Measurements from ENCODE around the gene CEBPB. TPM values are rescaled to one million over a fixed set of nuclear protein-coding genes. Genes with fewer than 3 reads are reported as not detected.

The CEBPB gene
- polyA plus RNA-seq, 1 donor (not counting 4 experiments of a cell fraction or from before 2014, with no cell fraction given): 15.8 TPM

DNA sequence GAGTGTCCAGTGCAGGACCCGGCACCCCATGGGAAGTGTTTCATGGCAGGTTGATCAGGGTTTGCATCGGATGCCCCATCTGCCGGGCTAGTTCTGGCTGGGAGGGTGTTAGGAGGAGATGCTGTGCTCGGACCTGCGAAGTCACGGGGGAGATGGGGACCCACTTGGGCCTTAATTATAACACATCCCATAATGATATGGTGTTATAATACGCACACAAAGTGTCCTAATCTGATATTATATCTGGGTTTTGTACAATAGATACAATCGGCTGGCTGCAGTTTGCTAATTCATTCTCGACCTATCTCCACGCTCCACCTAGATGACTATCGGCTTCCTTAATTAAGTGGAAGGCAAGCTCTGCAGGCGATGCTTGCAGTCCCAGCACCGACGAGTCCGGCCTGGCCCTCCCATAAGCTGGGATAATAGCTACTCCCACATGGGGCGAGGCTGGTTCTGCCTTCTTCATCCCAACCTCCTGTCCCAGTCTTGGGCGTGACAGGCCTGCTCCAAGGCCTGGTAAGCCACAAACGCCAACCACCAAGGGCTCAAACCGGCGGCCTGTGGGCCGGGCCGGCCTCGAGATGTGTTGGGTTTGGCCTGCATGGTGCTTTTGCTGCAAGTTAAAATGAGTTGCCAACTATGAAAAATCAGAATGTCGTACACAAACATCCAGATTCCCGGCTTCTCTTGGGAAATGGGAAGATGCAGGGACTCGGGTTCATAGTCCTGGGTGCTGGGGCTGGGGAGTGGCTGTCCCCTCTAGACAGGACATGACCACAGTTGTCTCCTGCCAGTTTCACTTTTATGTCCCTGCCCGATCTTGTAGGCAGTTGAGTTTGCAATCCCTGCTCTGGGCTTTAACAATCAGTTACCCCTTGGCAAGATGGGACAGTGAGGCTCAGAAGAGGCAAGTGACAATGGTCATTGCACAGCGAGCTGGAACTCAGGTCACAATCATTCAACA is 32.7 kb downstream of the CEBPB start:
- Histone ChIP-seq H3K27ac (ENCODE audit: control insufficient read depth, insufficient read depth, low read length) (no peak overlapping the region), H2AFZ (ENCODE audit: control insufficient read depth, low read length) (no peak overlapping the region), H3K9me1 (ENCODE audit: control insufficient read depth, extremely low read depth, insufficient read depth, low read length) (no peaks in the 10 kb centered on the region), H3K4me2 (ENCODE audit: control insufficient read depth, extremely low read depth, insufficient read depth, low read depth, low read length) (no peak overlapping the region), H3K9me3 (ENCODE audit: control insufficient read depth, low read depth, low read length) (no peaks in the 10 kb centered on the region), H3K9ac (ENCODE audit: control insufficient read depth, extremely low read depth, insufficient read depth, low read length) (no peak overlapping the region), H4K20me1 (ENCODE audit: control insufficient read depth, extremely low read depth, insufficient read depth, low read length) (no peaks in the 10 kb centered on the region), H3K4me1 (ENCODE audit: control insufficient read depth, extremely low read depth, insufficient read depth, low read length) (no peaks in the 10 kb centered on the region), H3K4me3 (ENCODE audit: control insufficient read depth in 2 of 3, extremely low read depth in 1 of 3, insufficient read depth in 2 of 3, low read depth in 1 of 3, low read length in 3 of 3) (no peak overlapping the region), H3K36me3 (ENCODE audit: control insufficient read depth in 2 of 2, extremely low read depth in 1 of 2, insufficient read depth in 2 of 2, low read length in 2 of 2) (no peaks in the 10 kb centered on the region), H3K27me3 (ENCODE audit: control insufficient read depth, extremely low read depth, insufficient read depth, low read length) (no peaks in the 10 kb centered on the region), H3K79me2 (ENCODE audit: control insufficient read depth, insufficient read depth, low read length) (no peaks in the 10 kb centered on the region)
- DNase-seq (ENCODE audit: low read depth, low spot score): no peak
- dilution Hi-C loops (cut with MboI; ENCODE audit: extremely low pct_ligation_motif_present, low sequenced_read_pairs): no loop called here
- FAIRE-seq: no peak
- TF ChIP-seq EZH2 (IDR thresholded peaks at IDR 0.05; ENCODE audit: low read length): no peak
- TF ChIP-seq, protein P1, sequence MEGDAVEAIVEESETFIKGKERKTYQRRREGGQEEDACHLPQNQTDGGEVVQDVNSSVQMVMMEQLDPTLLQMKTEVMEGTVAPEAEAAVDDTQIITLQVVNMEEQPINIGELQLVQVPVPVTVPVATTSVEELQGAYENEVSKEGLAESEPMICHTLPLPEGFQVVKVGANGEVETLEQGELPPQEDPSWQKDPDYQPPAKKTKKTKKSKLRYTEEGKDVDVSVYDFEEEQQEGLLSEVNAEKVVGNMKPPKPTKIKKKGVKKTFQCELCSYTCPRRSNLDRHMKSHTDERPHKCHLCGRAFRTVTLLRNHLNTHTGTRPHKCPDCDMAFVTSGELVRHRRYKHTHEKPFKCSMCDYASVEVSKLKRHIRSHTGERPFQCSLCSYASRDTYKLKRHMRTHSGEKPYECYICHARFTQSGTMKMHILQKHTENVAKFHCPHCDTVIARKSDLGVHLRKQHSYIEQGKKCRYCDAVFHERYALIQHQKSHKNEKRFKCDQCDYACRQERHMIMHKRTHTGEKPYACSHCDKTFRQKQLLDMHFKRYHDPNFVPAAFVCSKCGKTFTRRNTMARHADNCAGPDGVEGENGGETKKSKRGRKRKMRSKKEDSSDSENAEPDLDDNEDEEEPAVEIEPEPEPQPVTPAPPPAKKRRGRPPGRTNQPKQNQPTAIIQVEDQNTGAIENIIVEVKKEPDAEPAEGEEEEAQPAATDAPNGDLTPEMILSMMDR (optimal IDR thresholded peaks at IDR 0.05 in 1 of 3, IDR thresholded peaks at IDR 0.05 in 1 of 3, conservative IDR thresholded peaks at IDR 0.05 in 1 of 3; ENCODE audit: extremely low read depth in 1 of 3, insufficient read depth in 2 of 3, low read length in 3 of 3): no peak

- no peak for TF ChIP-seq EZH2 (IDR thresholded peaks at IDR 0.05; ENCODE audit: low read length)
- TF ChIP-seq, protein P1 (optimal IDR thresholded peaks at IDR 0.05 in 1 of 3, IDR thresholded peaks at IDR 0.05 in 1 of 3, conservative IDR thresholded peaks at IDR 0.05 in 1 of 3; ENCODE audit: extremely low read depth in 1 of 3, insufficient read depth in 2 of 3, low read length in 3 of 3): no peak
- no peak for DNase-seq (ENCODE audit: low read depth, low spot score)
- no peaks in the 10 kb centered on the region for H3K4me1 ChIP-seq (ENCODE audit: control insufficient read depth, extremely low read depth, insufficient read depth, low read length)
- dilution Hi-C loops (cut with MboI; ENCODE audit: extremely low pct_ligation_motif_present, low sequenced_read_pairs): no loop called here
- no peaks in the 10 kb centered on the region for H4K20me1 ChIP-seq (ENCODE audit: control insufficient read depth, extremely low read depth, insufficient read depth, low read length)
- H3K9me1 ChIP-seq (ENCODE audit: control insufficient read depth, extremely low read depth, insufficient read depth, low read length): no peaks in the 10 kb centered on the region
- no peak overlapping the region for H3K27ac ChIP-seq (ENCODE audit: control insufficient read depth, insufficient read depth, low read length)
- no peak overlapping the region for H3K4me3 ChIP-seq (ENCODE audit: control insufficient read depth in 2 of 3, extremely low read depth in 1 of 3, insufficient read depth in 2 of 3, low read depth in 1 of 3, low read length in 3 of 3)
- no peak for FAIRE-seq
- H2AFZ ChIP-seq (ENCODE audit: control insufficient read depth, low read length): no peak overlapping the region
- no peaks in the 10 kb centered on the region for H3K36me3 ChIP-seq (ENCODE audit: control insufficient read depth in 2 of 2, extremely low read depth in 1 of 2, insufficient read depth in 2 of 2, low read length in 2 of 2)
- H3K79me2 ChIP-seq (ENCODE audit: control insufficient read depth, insufficient read depth, low read length): no peaks in the 10 kb centered on the region
- H3K9ac ChIP-seq (ENCODE audit: control insufficient read depth, extremely low read depth, insufficient read depth, low read length): no peak overlapping the region
- no peaks in the 10 kb centered on the region for H3K27me3 ChIP-seq (ENCODE audit: control insufficient read depth, extremely low read depth, insufficient read depth, low read length)
- H3K9me3 ChIP-seq (ENCODE audit: control insufficient read depth, low read depth, low read length): no peaks in the 10 kb centered on the region
- no peak overlapping the region for H3K4me2 ChIP-seq (ENCODE audit: control insufficient read depth, extremely low read depth, insufficient read depth, low read depth, low read length)
Measured at GRCh38 chr20:50224052-50224451, 33.4 kb downstream of the CEBPB start.
